Liver (tissue), 9 donors: ENCODE data around the gene KIAA1755. TPM values are rescaled to one million over a fixed set of nuclear protein-coding genes. Genes with fewer than 3 reads are reported as not detected.

ENCODE experiments used
- DNase-seq: peaks from one replicate; pipeline ENCODE4 v3.0.0-alpha.2; 2017; ENCODE audit warnings: low spot score
- H3K27ac ChIP-seq, 2 donors: one replicate each; pipeline ENCODE4 v1.7.0; 2013; ENCODE audit warnings: inconsistent platforms in 2 of 2, low read length in 2 of 2, control low read depth in 1 of 2, low read depth in 1 of 2, mild to moderate bottlenecking in 1 of 2
- H3K27me3 ChIP-seq, 4 donors: one replicate each; pipeline versions ENCODE4 v1.6.1 to v1.7.0; 2013; ENCODE audit warnings: low read length in 3 of 4, inconsistent platforms in 1 of 4, mild to moderate bottlenecking in 1 of 4, moderate library complexity in 1 of 4; ENCODE audit not compliant: control insufficient read depth in 4 of 4, insufficient read depth in 4 of 4
- H3K36me3 ChIP-seq, 4 donors: one replicate each; pipeline versions ENCODE4 v1.6.1 to v1.7.0; 2013; ENCODE audit warnings: low read length in 3 of 4, mild to moderate bottlenecking in 3 of 4, low read depth in 1 of 4, moderate library complexity in 1 of 4; ENCODE audit not compliant: control insufficient read depth in 4 of 4, insufficient read depth in 3 of 4
- H3K4me1 ChIP-seq, 4 donors: one replicate each; pipeline versions ENCODE4 v1.6.1 to v1.7.0; 2013; ENCODE audit warnings: low read length in 3 of 4, mild to moderate bottlenecking in 3 of 4, moderate library complexity in 1 of 4; ENCODE audit not compliant: control insufficient read depth in 4 of 4, insufficient read depth in 4 of 4
- H3K4me3 ChIP-seq, 3 donors: one replicate each; pipeline versions ENCODE4 v1.6.1 to v1.7.0; 2013; ENCODE audit warnings: low read length in 3 of 3, control low read depth in 1 of 3, low read depth in 1 of 3, mild to moderate bottlenecking in 1 of 3
- H3K9ac ChIP-seq, 2 donors: one replicate each; pipeline ENCODE4 v1.7.0; 2013; ENCODE audit warnings: low read length in 2 of 2, mild to moderate bottlenecking in 2 of 2, moderate library complexity in 2 of 2, control low read depth in 1 of 2, low read depth in 1 of 2
- H3K9me3 ChIP-seq, 4 donors: one replicate each; pipeline versions ENCODE4 v1.6.1 to v1.7.0; 2013; ENCODE audit warnings: low read length in 3 of 4; ENCODE audit not compliant: control insufficient read depth in 4 of 4
- EGR1 ChIP-seq, 2 donors: IDR thresholded peaks; 2 replicates each; pipeline ENCODE4 v1.6.1; 2016 to 2018; ENCODE audit warnings: antibody characterized with exemption in 2 of 2, low read depth in 2 of 2
- FOXA1 ChIP-seq: IDR thresholded peaks from 2 replicates; pipeline ENCODE4 v1.6.1; 2016; ENCODE audit warnings: antibody characterized with exemption
- FOXA2 ChIP-seq: IDR thresholded peaks from 2 replicates; pipeline ENCODE4 v1.6.1; 2016; ENCODE audit warnings: antibody characterized with exemption
- GABPA ChIP-seq, 2 donors: IDR thresholded peaks in 1 of 2; conservative IDR thresholded peaks in 1 of 2; 2 replicates each; pipeline ENCODE4 v1.6.1; 2016; ENCODE audit warnings: antibody characterized with exemption in 2 of 2, mild to moderate bottlenecking in 1 of 2, moderate library complexity in 1 of 2
- HNF4G ChIP-seq: IDR thresholded peaks from 2 replicates; pipeline ENCODE4 v1.6.1; 2016; ENCODE audit warnings: antibody characterized with exemption
- JUND ChIP-seq, 2 donors: IDR thresholded peaks; 2 replicates each; pipeline ENCODE4 v1.6.1; 2016; ENCODE audit warnings: antibody characterized with exemption in 2 of 2
- NR2F2 ChIP-seq: IDR thresholded peaks from 2 replicates; pipeline ENCODE4 v1.6.1; 2016; ENCODE audit warnings: antibody characterized with exemption
- RAD21 ChIP-seq, 2 donors: IDR thresholded peaks; 2 replicates each; pipeline ENCODE4 v1.6.1; 2016; ENCODE audit warnings: antibody characterized with exemption in 2 of 2, mild to moderate bottlenecking in 2 of 2
- RXRA ChIP-seq, 2 donors: IDR thresholded peaks; 2 replicates each; pipeline ENCODE4 v1.6.1; 2017 to 2018; ENCODE audit warnings: antibody characterized with exemption in 2 of 2, mild to moderate bottlenecking in 1 of 2
- SP1 ChIP-seq: IDR thresholded peaks from 2 replicates; pipeline ENCODE4 v1.6.1; 2018; ENCODE audit warnings: antibody characterized with exemption, mild to moderate bottlenecking
- TAF1 ChIP-seq: conservative IDR thresholded peaks from 2 replicates; pipeline ENCODE4 v1.6.1; 2016; ENCODE audit warnings: antibody characterized with exemption, mild to moderate bottlenecking
- YY1 ChIP-seq: IDR thresholded peaks from 2 replicates; pipeline ENCODE4 v1.6.1; 2016; ENCODE audit warnings: antibody characterized with exemption, mild to moderate bottlenecking
- WGBS: extraction: QIAGEN DNeasy Blood & Tissue Kit; methylation state at CpG from one replicate; pipeline ENCODE4 v1.1.7; 2013; 5-methylcytosine and 5-hydroxymethylcytosine counted together
- polyA plus RNA-seq, 2 donors: library from polyadenylated mRNA; stranded (reverse) in 1 of 2; unstranded in 1 of 2; fragments of 200-250 nt in 1 of 2; fragments of >200 nt in 1 of 2; fragmentation: Nextera tagmentation in 1 of 2; extraction: Ambion mirVana in 1 of 2; gene quantifications; one replicate each; pipeline versions ENCODE4 v1.2.1 to v1.2.3, GENCODE V29; 2013 to 2015
- total RNA-seq, 2 donors: library from RNA; depleted of rRNA; stranded (reverse); fragments of >200 nt; gene quantifications; one replicate each; pipeline ENCODE4 v1.2.3, GENCODE V29; 2014
- TF ChIP-seq, protein P1 (sequence below): IDR thresholded peaks from 2 replicates; pipeline ENCODE4 v1.6.1; 2016; ENCODE audit warnings: antibody characterized with exemption, mild to moderate bottlenecking
- TF ChIP-seq, protein P2 (sequence below): IDR thresholded peaks from 2 replicates; pipeline ENCODE4 v1.6.1; 2016; ENCODE audit warnings: antibody characterized with exemption
- TF ChIP-seq, protein P3 (sequence below): IDR thresholded peaks from 2 replicates; pipeline ENCODE4 v1.6.1; 2016; ENCODE audit warnings: antibody characterized with exemption
- TF ChIP-seq, protein P4 (sequence below): IDR thresholded peaks from 2 replicates; pipeline ENCODE4 v1.6.1; 2016; ENCODE audit warnings: antibody characterized with exemption
- donor health status: healthy.
- donor health status: healthy.
- donor health status: healthy.
- donor health status: healthy.
- donor health status: healthy.

Gene KIAA1755
- total and polyA plus RNA-seq, 4 donors: 0.09 to 1.4 (median 0.81) TPM

DNA sequence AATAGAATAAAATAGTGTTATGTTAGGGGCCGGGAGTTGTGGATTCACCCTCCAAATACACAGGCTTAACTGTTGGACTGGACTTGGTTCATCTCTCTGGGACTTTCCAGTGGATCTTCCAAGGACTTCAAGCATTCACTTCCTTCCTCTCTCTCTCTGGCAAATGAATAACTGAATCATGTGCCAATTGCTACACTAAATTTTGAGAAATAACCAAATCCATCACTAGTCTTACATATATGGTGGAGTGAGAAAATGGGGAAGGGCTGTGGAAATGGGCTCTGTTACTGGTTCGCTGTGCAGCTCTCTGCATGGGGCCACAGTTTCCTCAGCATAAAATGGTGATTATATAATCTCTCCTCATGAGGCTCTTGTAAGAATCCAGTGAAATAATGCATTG lies 6.8 kb upstream of the KIAA1755 start (continued):
- TF ChIP-seq, protein P1, sequence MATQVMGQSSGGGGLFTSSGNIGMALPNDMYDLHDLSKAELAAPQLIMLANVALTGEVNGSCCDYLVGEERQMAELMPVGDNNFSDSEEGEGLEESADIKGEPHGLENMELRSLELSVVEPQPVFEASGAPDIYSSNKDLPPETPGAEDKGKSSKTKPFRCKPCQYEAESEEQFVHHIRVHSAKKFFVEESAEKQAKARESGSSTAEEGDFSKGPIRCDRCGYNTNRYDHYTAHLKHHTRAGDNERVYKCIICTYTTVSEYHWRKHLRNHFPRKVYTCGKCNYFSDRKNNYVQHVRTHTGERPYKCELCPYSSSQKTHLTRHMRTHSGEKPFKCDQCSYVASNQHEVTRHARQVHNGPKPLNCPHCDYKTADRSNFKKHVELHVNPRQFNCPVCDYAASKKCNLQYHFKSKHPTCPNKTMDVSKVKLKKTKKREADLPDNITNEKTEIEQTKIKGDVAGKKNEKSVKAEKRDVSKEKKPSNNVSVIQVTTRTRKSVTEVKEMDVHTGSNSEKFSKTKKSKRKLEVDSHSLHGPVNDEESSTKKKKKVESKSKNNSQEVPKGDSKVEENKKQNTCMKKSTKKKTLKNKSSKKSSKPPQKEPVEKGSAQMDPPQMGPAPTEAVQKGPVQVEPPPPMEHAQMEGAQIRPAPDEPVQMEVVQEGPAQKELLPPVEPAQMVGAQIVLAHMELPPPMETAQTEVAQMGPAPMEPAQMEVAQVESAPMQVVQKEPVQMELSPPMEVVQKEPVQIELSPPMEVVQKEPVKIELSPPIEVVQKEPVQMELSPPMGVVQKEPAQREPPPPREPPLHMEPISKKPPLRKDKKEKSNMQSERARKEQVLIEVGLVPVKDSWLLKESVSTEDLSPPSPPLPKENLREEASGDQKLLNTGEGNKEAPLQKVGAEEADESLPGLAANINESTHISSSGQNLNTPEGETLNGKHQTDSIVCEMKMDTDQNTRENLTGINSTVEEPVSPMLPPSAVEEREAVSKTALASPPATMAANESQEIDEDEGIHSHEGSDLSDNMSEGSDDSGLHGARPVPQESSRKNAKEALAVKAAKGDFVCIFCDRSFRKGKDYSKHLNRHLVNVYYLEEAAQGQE: no peak
- TF ChIP-seq, protein P2, sequence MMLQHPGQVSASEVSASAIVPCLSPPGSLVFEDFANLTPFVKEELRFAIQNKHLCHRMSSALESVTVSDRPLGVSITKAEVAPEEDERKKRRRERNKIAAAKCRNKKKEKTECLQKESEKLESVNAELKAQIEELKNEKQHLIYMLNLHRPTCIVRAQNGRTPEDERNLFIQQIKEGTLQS: no peak
- TF ChIP-seq YY1: no peak

DNA sequence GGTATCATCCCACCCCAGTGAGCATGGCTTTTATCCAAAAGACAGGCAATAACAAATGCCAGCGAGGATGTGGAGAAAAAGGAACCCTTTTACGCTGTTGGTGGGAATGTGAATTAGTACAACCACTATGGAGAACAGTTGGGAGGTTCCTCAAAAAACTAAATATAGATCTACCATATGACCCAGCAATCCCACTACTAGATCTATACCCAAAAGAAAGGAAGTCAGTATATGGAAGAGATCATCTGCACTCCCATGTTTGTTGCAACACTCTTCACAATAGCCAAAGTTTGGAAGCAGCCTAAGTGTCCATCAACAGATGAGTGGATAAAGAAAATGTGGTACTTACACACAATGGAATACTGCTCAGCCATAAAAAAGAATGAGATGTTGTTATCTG lies 5.9 kb upstream of the KIAA1755 start:
- TF ChIP-seq, protein P1: no peak
- TF ChIP-seq EGR1 (IDR thresholded peaks at IDR 0.05; ENCODE audit: low read depth in 2 of 2): no peak
- TF ChIP-seq, protein P3, sequence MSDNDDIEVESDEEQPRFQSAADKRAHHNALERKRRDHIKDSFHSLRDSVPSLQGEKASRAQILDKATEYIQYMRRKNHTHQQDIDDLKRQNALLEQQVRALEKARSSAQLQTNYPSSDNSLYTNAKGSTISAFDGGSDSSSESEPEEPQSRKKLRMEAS: no peak
- TF ChIP-seq HNF4G: no peak
- TF ChIP-seq, protein P4, sequence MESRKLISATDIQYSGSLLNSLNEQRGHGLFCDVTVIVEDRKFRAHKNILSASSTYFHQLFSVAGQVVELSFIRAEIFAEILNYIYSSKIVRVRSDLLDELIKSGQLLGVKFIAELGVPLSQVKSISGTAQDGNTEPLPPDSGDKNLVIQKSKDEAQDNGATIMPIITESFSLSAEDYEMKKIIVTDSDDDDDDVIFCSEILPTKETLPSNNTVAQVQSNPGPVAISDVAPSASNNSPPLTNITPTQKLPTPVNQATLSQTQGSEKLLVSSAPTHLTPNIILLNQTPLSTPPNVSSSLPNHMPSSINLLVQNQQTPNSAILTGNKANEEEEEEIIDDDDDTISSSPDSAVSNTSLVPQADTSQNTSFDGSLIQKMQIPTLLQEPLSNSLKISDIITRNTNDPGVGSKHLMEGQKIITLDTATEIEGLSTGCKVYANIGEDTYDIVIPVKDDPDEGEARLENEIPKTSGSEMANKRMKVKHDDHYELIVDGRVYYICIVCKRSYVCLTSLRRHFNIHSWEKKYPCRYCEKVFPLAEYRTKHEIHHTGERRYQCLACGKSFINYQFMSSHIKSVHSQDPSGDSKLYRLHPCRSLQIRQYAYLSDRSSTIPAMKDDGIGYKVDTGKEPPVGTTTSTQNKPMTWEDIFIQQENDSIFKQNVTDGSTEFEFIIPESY: no peak
- TF ChIP-seq FOXA1: no peak
- no peak for TF ChIP-seq GABPA (IDR thresholded peaks at IDR 0.05 in 1 of 2, conservative IDR thresholded peaks at IDR 0.05 in 1 of 2)
- TF ChIP-seq YY1: no peak
- TF ChIP-seq RAD21 (IDR thresholded peaks at IDR 0.05): no peak
- no peak for TF ChIP-seq NR2F2
- no peak for TF ChIP-seq FOXA2
- no peak for TF ChIP-seq JUND (IDR thresholded peaks at IDR 0.05)
- TF ChIP-seq RXRA (IDR thresholded peaks at IDR 0.05): no peak
- no peak for TF ChIP-seq SP1
- TF ChIP-seq, protein P2: no peak
- no peak for TF ChIP-seq TAF1
- 88% methylated on average over 2 of the region's 2 CpGs for WGBS
- H3K27ac ChIP-seq: no peak overlapping the region
- no peak for DNase-seq
- no peak overlapping the region for H3K4me3 ChIP-seq
- no peaks in the 10 kb centered on the region for H3K27me3 ChIP-seq
- H3K4me1 ChIP-seq: no peaks in the 10 kb centered on the region
- H3K36me3 ChIP-seq: no peaks in the 10 kb centered on the region
- H3K9me3 ChIP-seq: no peaks in the 10 kb centered on the region
- H3K9ac ChIP-seq: no peak overlapping the region
